ENCODE data around the gene SLC5A4.

Gene SLC5A4

GRCh38 chr22:32222991-32223390, 32.2 kb downstream of the SLC5A4 start:
- no peak overlapping the region for H3K4me3 ChIP-seq (ENCODE audit: low read length)
- no peaks in the 10 kb centered on the region for H3K79me2 ChIP-seq (ENCODE audit: low read length)
- no peak overlapping the region for H3K9ac ChIP-seq (ENCODE audit: low read length)
- H3K4me2 ChIP-seq (ENCODE audit: low read length) = no peak overlapping the region
- TF ChIP-seq, protein P1, sequence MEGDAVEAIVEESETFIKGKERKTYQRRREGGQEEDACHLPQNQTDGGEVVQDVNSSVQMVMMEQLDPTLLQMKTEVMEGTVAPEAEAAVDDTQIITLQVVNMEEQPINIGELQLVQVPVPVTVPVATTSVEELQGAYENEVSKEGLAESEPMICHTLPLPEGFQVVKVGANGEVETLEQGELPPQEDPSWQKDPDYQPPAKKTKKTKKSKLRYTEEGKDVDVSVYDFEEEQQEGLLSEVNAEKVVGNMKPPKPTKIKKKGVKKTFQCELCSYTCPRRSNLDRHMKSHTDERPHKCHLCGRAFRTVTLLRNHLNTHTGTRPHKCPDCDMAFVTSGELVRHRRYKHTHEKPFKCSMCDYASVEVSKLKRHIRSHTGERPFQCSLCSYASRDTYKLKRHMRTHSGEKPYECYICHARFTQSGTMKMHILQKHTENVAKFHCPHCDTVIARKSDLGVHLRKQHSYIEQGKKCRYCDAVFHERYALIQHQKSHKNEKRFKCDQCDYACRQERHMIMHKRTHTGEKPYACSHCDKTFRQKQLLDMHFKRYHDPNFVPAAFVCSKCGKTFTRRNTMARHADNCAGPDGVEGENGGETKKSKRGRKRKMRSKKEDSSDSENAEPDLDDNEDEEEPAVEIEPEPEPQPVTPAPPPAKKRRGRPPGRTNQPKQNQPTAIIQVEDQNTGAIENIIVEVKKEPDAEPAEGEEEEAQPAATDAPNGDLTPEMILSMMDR (IDR thresholded peaks at IDR 0.05; ENCODE audit: low read depth, low read length) = no peak
- TF ChIP-seq EZH2phosphoT487 (IDR thresholded peaks at IDR 0.05; ENCODE audit: low read depth) = no peak
- H3K27me3 ChIP-seq (ENCODE audit: low read depth, low read length) = peaks cover 23% of the 10 kb centered on the region; the same call in 1 of the 2 replicates
- H3K36me3 ChIP-seq (replicated peaks; ENCODE audit: low read depth, low read length) = no peaks in the 10 kb centered on the region
- no peaks in the 10 kb centered on the region for H3K9me3 ChIP-seq (ENCODE audit: insufficient read depth, low read length)
- no peaks in the 10 kb centered on the region for H4K20me1 ChIP-seq (ENCODE audit: insufficient read depth, low read length)
- no peak overlapping the region for H2AFZ ChIP-seq (ENCODE audit: low read depth, low read length)
- no peaks in the 10 kb centered on the region for H3K4me1 ChIP-seq (ENCODE audit: low read length)
- no peak overlapping the region for H3K27ac ChIP-seq (ENCODE audit: low read length)

GRCh38 chr22:32219026-32219425, 36.1 kb downstream of the SLC5A4 start:
- H3K9ac ChIP-seq (ENCODE audit: low read length) = no peak overlapping the region
- TF ChIP-seq EZH2phosphoT487 (IDR thresholded peaks at IDR 0.05; ENCODE audit: low read depth) = no peak
- TF ChIP-seq, protein P1 (IDR thresholded peaks at IDR 0.05; ENCODE audit: low read depth, low read length) = no peak
- 0 out of 2 replicates have a peak, but pooled peaks cover 9% of the 10 kb centered on the region for H3K27me3 ChIP-seq (ENCODE audit: low read depth, low read length)

GRCh38 chr22:32218470-32218869, 36.7 kb downstream of the SLC5A4 start:
- no peak overlapping the region for H3K27ac ChIP-seq (ENCODE audit: low read length)
- no peak overlapping the region for H3K4me3 ChIP-seq (ENCODE audit: low read length)

More at GRCh38 chr22:32219026-32219425, 36.1 kb downstream of the SLC5A4 start:
- H3K27ac ChIP-seq (ENCODE audit: low read length) = no peak overlapping the region
- H3K4me1 ChIP-seq (ENCODE audit: low read length) = no peaks in the 10 kb centered on the region
- no peak overlapping the region for H3K4me3 ChIP-seq (ENCODE audit: low read length)
- no peak overlapping the region for H2AFZ ChIP-seq (ENCODE audit: low read depth, low read length)
- no peaks in the 10 kb centered on the region for H3K9me3 ChIP-seq (ENCODE audit: insufficient read depth, low read length)
- no peaks in the 10 kb centered on the region for H3K79me2 ChIP-seq (ENCODE audit: low read length)
- H3K4me2 ChIP-seq (ENCODE audit: low read length) = no peak overlapping the region
- H3K36me3 ChIP-seq (replicated peaks; ENCODE audit: low read depth, low read length) = no peaks in the 10 kb centered on the region
- H4K20me1 ChIP-seq (ENCODE audit: insufficient read depth, low read length) = no peaks in the 10 kb centered on the region

GRCh38 chr22:32217465-32217864, 37.7 kb downstream of the SLC5A4 start:
- TF ChIP-seq, protein P1 (IDR thresholded peaks at IDR 0.05; ENCODE audit: low read depth, low read length) = no peak
- TF ChIP-seq EZH2phosphoT487 (IDR thresholded peaks at IDR 0.05; ENCODE audit: low read depth) = no peak
- Histone ChIP-seq H3K79me2 (ENCODE audit: low read length) (no peaks in the 10 kb centered on the region), H2AFZ (ENCODE audit: low read depth, low read length) (no peak overlapping the region), H3K36me3 (replicated peaks; ENCODE audit: low read depth, low read length) (no peaks in the 10 kb centered on the region), H3K4me3 (ENCODE audit: low read length) (no peak overlapping the region), H3K27ac (ENCODE audit: low read length) (no peak overlapping the region), H3K9ac (ENCODE audit: low read length) (no peak overlapping the region), H4K20me1 (ENCODE audit: insufficient read depth, low read length) (no peaks in the 10 kb centered on the region), H3K9me3 (ENCODE audit: insufficient read depth, low read length) (no peaks in the 10 kb centered on the region), H3K4me1 (ENCODE audit: low read length) (no peaks in the 10 kb centered on the region), H3K4me2 (ENCODE audit: low read length) (no peak overlapping the region), H3K27me3 (ENCODE audit: low read depth, low read length) (0 out of 2 replicates have a peak, but pooled peaks cover 6% of the 10 kb centered on the region)

More at GRCh38 chr22:32218470-32218869, 36.7 kb downstream of the SLC5A4 start:
- Histone ChIP-seq H3K27me3 (ENCODE audit: low read depth, low read length) (0 out of 2 replicates have a peak, but pooled peaks cover 7% of the 10 kb centered on the region), H3K9me3 (ENCODE audit: insufficient read depth, low read length) (no peaks in the 10 kb centered on the region), H3K4me2 (ENCODE audit: low read length) (no peak overlapping the region), H3K79me2 (ENCODE audit: low read length) (no peaks in the 10 kb centered on the region), H3K4me1 (ENCODE audit: low read length) (no peaks in the 10 kb centered on the region), H3K36me3 (replicated peaks; ENCODE audit: low read depth, low read length) (no peaks in the 10 kb centered on the region), H3K9ac (ENCODE audit: low read length) (no peak overlapping the region), H2AFZ (ENCODE audit: low read depth, low read length) (no peak overlapping the region), H4K20me1 (ENCODE audit: insufficient read depth, low read length) (no peaks in the 10 kb centered on the region)
- TF ChIP-seq EZH2phosphoT487 (IDR thresholded peaks at IDR 0.05; ENCODE audit: low read depth) = no peak
- TF ChIP-seq, protein P1 (IDR thresholded peaks at IDR 0.05; ENCODE audit: low read depth, low read length) = no peak
